K562 (cell line): Measurements from ENCODE around the gene BARD1. TPM values are rescaled to one million over a fixed set of nuclear protein-coding genes. Genes with fewer than 3 reads are reported as not detected.
A peak's percentile ranks its signal among the peaks of the same experiment; 100 is the strongest.

ENCODE experiments used
- ARNT ChIP-seq, 2 experiments: fragments of 450-650 bp; IDR thresholded peaks; 2 replicates each; pipeline ENCODE4 v1.6.1; 2016; ENCODE audit warnings: mild to moderate bottlenecking in 1 of 2
- ATF6 ChIP-seq: sonication (generic); formaldehyde crosslinking; IDR thresholded peaks from 2 replicates; pipeline ENCODE4 v1.4.0; 2020; ENCODE audit warnings: mild to moderate bottlenecking, missing genetic modification reagents
- BCLAF1 ChIP-seq, 2 experiments: fragments of 450-650 bp in 1 of 2; IDR thresholded peaks; 2 replicates each; pipeline ENCODE4 v1.6.1; 2011 to 2017; ENCODE audit warnings: low read depth in 2 of 2, antibody characterized with exemption in 1 of 2, borderline replicate concordance in 1 of 2, low read length in 1 of 2, mild to moderate bottlenecking in 1 of 2, mixed read lengths in 1 of 2; ENCODE audit not compliant: control insufficient read depth in 1 of 2
- BHLHE40 ChIP-seq: IDR thresholded peaks from 2 replicates; pipeline ENCODE4 v1.6.1; 2011; ENCODE audit warnings: low read length, improper control_type of control experiment
- BRD4 ChIP-seq: fragments of 200-600 bp; sonication (generic); IDR thresholded peaks from 2 replicates; pipeline ENCODE4 v1.6.1; 2017; ENCODE audit warnings: inconsistent platforms
- CREB1 ChIP-seq, 2 experiments: sonication (generic) in 1 of 2; formaldehyde crosslinking in 1 of 2; IDR thresholded peaks; 2 replicates each; pipeline versions ENCODE4 v1.6.1 to v1.8.0; 2012 to 2022; ENCODE audit warnings: inconsistent platforms in 1 of 2, mild to moderate bottlenecking in 1 of 2, missing genetic modification reagents in 1 of 2, moderate library complexity in 1 of 2
- HDAC2 ChIP-seq: fragments of 450-650 bp; IDR thresholded peaks from 2 replicates; pipeline ENCODE4 v1.6.1; 2016; ENCODE audit warnings: mild to moderate bottlenecking
- HDGF ChIP-seq: fragments of 450-650 bp; IDR thresholded peaks from 2 replicates; pipeline ENCODE4 v1.6.1; 2016
- HLTF ChIP-seq: fragments of 450-650 bp; IDR thresholded peaks from 2 replicates; pipeline ENCODE4 v1.6.1; 2016
- MYNN ChIP-seq, 2 experiments: sonication (generic); formaldehyde crosslinking in 1 of 2; IDR thresholded peaks; 2 replicates each; pipeline versions ENCODE4 v1.5.0 to v1.6.1; 2016 to 2020; ENCODE audit warnings: antibody characterized with exemption in 1 of 2, missing genetic modification reagents in 1 of 2
- NEUROD1 ChIP-seq: fragments of 150-350 bp; IDR thresholded peaks from 2 replicates; pipeline ENCODE4 v1.6.1; 2014; ENCODE audit warnings: borderline replicate concordance, low read length, low read depth; ENCODE audit not compliant: partially characterized antibody
- NFIX ChIP-seq: fragments of 250-450 bp; sonication (Bioruptor Pico); IDR thresholded peaks from 2 replicates; pipeline ENCODE4 v1.4.0; 2020; ENCODE audit warnings: low read depth, mild to moderate bottlenecking, moderate library complexity
- PCBP2 ChIP-seq: fragments of 200-400 bp; formaldehyde crosslinking; IDR thresholded peaks from 2 replicates; pipeline ENCODE4 v1.6.1; 2018; ENCODE audit warnings: low read length, low read depth, mild to moderate bottlenecking, moderate library complexity; ENCODE audit not compliant: poor library complexity, severe bottlenecking
- POLR2AphosphoS2 ChIP-seq: IDR thresholded peaks from 2 replicates; pipeline ENCODE4 v1.6.1; 2012; ENCODE audit warnings: low read length, improper control_type of control experiment
- POLR2B ChIP-seq: fragments of 450-650 bp; IDR thresholded peaks from 2 replicates; pipeline ENCODE4 v1.6.1; 2018; ENCODE audit warnings: low read depth; ENCODE audit not compliant: partially characterized antibody
- RFX5 ChIP-seq: IDR thresholded peaks from 2 replicates; pipeline ENCODE4 v1.6.1; 2011; ENCODE audit warnings: low read depth, mild to moderate bottlenecking, improper control_type of control experiment, low read length
- ZFP30 ChIP-seq: fragments of 250-450 bp; sonication (Bioruptor Pico); IDR thresholded peaks from 2 replicates; pipeline ENCODE4 v1.8.0; 2022; ENCODE audit warnings: moderate library complexity, mild to moderate bottlenecking, inconsistent platforms, borderline replicate concordance
- ZNF445 ChIP-seq: fragments of 250-450 bp; sonication (Bioruptor Pico); IDR thresholded peaks from 2 replicates; pipeline ENCODE4 v1.4.0; 2020; ENCODE audit warnings: low read depth, mild to moderate bottlenecking, moderate library complexity
- ZNF76 ChIP-seq: fragments of 250-450 bp; sonication (Bioruptor Pico); IDR thresholded peaks from 2 replicates; pipeline ENCODE4 v1.4.0; 2020; ENCODE audit warnings: mild to moderate bottlenecking, moderate library complexity, borderline replicate concordance
- polyA plus RNA-seq, 8 experiments: library from polyadenylated mRNA; depleted of rRNA in 4 of 8; stranded (reverse) in 5 of 8; unstranded in 3 of 8; fragments of >200 nt; fragmentation: Nextera tagmentation in 2 of 8; fragmentation: Illumina TruSeq in 1 of 8; extraction: Ambion mirVana in 2 of 8; extraction: Trizol in 1 of 8; gene quantifications; 2 replicates each; pipeline versions ENCODE4 v1.2.1 to v1.2.3, GENCODE V29; 2011 to 2014; ENCODE audit warnings: inconsistent platforms in 1 of 8, missing spikeins in 1 of 8
- total RNA-seq, 7 experiments: library from RNA; depleted of rRNA in 6 of 7; stranded (reverse); fragments of >200 nt in 6 of 7; fragmentation: Illumina TruSeq in 2 of 7; extraction: Trizol in 2 of 7; gene quantifications; 2 replicates each; pipeline versions ENCODE4 v1.2.1 to v1.2.3, GENCODE V29; 2011 to 2021; ENCODE audit warnings: low replicate concordance in 1 of 7
- TF ChIP-seq, protein P1 (sequence below): fragments of 200-800 bp; sonication (Bioruptor generic); IDR thresholded peaks from 2 replicates; pipeline ENCODE4 v1.6.1; 2017; ENCODE audit warnings: missing genetic modification characterization, missing compliant biosample characterization

BARD1 gene
- total and polyA plus RNA-seq, 9 of the 15 experiments (the other 6 are each of a cell fraction or from before 2014, with no cell fraction given), result 6.3 to 18.9 (median 11.3) TPM

GRCh38 chr2:214808981-214809750 is at the start of gene BARD1 (continued):
- no peak for TF ChIP-seq BCLAF1 (IDR thresholded peaks at IDR 0.05; ENCODE audit: borderline replicate concordance in 1 of 2, control insufficient read depth in 1 of 2, low read depth in 2 of 2, low read length in 1 of 2)
- TF ChIP-seq ZNF76 (CRISPR knock-in tag), result no peak
- TF ChIP-seq ATF6 (CRISPR knock-in tag), result no peak
- no peak for TF ChIP-seq PCBP2
- no peak for TF ChIP-seq CREB1 (IDR thresholded peaks at IDR 0.05)
- TF ChIP-seq CREB1 (CRISPR knock-in tag; IDR thresholded peaks at IDR 0.05), result no peak
- no peak for TF ChIP-seq NFIX (CRISPR knock-in tag)
- TF ChIP-seq HDAC2, result no peak
- TF ChIP-seq, protein P1, sequence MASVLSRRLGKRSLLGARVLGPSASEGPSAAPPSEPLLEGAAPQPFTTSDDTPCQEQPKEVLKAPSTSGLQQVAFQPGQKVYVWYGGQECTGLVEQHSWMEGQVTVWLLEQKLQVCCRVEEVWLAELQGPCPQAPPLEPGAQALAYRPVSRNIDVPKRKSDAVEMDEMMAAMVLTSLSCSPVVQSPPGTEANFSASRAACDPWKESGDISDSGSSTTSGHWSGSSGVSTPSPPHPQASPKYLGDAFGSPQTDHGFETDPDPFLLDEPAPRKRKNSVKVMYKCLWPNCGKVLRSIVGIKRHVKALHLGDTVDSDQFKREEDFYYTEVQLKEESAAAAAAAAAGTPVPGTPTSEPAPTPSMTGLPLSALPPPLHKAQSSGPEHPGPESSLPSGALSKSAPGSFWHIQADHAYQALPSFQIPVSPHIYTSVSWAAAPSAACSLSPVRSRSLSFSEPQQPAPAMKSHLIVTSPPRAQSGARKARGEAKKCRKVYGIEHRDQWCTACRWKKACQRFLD (CRISPR knock-in tag), result no peak
- TF ChIP-seq NEUROD1, result no peak
- no peak for TF ChIP-seq HLTF
- TF ChIP-seq BHLHE40, result no peak
- no peak for TF ChIP-seq ZFP30
- no peak for TF ChIP-seq RFX5
- no peak for TF ChIP-seq ARNT (IDR thresholded peaks at IDR 0.05)
- TF ChIP-seq HDGF, result no peak
- TF ChIP-seq MYNN (IDR thresholded peaks at IDR 0.05), result no peak
- TF ChIP-seq MYNN (CRISPR knock-in tag; IDR thresholded peaks at IDR 0.05), result no peak
- no peak for TF ChIP-seq POLR2AphosphoS2
- TF ChIP-seq ZNF445 (CRISPR knock-in tag), result no peak
- no peak for TF ChIP-seq BRD4
- peak; percentile 43 for TF ChIP-seq POLR2B
